Erythroblast (primary cell): ENCODE data around the gene FMN2.

Source experiments
- GATA1 ChIP-seq: IDR thresholded peaks from 2 replicates; pipeline ENCODE4 v1.6.1; 2011; ENCODE audit warnings: low read depth, mild to moderate bottlenecking, control low read depth, low read length, moderate library complexity
- POLR2A ChIP-seq: IDR thresholded peaks from 2 replicates; pipeline ENCODE4 v1.6.1; 2011; ENCODE audit warnings: mild to moderate bottlenecking, low read length

DNA sequence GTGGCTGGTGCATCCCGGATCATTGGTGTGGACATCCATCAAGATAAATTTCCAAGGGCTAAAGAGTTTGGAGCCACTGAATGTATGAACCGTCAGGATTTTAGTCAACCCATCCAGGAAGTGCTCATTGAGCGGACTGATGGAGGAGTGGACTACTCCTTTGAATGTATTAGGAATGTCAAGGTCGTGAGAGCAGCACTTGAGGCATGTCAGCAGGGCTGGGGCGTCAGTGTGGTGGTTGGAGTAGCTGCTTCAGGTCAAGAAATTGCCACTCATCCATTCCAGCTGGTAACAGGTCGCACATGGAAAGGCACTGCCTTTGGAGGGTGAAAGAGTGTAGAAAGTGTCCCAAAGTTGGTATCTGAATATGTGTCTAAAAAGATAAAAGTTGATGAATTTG is 79.1 kb downstream of the FMN2 start:
- TF ChIP-seq POLR2A: no peak
- TF ChIP-seq GATA1: no peak
